Measurements from ENCODE around the gene INSIG2. TPM values are rescaled to one million over a fixed set of nuclear protein-coding genes. Genes with fewer than 3 reads are reported as not detected.
A peak's percentile ranks its signal among the peaks of the same experiment; 100 is the strongest.

Gene INSIG2
- total RNA-seq, 2 donors from 2014 or later: 22.2 to 29.4 TPM

DNA sequence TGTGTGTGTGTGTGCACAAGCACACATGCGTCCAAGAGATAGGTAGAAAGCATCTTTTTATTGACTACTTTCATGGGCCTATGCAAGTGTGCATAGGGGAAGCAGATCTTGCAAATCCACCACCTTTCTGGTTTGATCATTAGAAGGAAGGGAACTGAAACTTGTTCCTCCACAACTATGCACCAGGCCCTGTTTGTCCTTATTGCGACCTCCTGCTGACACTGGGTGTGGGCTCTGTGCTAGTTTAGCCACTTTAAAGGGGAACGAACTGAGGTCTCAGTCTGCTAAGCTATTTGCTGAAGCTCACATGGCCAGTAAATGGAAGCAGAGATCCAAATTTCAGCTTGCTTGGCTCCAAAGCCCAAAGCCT, 32.1 kb upstream of the INSIG2 start:
- intact Hi-C loops (cut with DNase I): no loop called here
- no peak for DNase-seq (ENCODE audit: low spot score)

DNA sequence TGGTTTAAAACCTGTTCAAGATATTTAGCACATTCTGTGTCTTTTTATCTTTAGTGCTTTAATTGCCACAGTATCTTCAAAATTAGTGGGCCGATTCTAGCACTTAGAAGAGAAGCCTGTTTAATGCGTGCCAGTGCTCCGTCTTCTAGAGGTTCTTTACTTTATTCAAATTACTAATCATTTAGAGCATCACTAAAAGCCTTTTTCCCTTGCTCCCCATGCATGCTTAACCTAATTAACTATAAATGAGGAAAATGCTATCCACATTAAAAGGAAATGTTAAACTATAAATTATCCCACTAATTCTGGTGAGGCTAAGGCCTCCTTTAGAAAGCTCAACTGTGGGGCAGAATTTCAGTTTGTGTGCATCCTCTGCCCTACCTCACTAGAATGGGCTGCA, 31.5 kb upstream of the INSIG2 start:
- no peak for DNase-seq (ENCODE audit: low spot score)
- intact Hi-C loops (cut with DNase I): no loop called here

DNA sequence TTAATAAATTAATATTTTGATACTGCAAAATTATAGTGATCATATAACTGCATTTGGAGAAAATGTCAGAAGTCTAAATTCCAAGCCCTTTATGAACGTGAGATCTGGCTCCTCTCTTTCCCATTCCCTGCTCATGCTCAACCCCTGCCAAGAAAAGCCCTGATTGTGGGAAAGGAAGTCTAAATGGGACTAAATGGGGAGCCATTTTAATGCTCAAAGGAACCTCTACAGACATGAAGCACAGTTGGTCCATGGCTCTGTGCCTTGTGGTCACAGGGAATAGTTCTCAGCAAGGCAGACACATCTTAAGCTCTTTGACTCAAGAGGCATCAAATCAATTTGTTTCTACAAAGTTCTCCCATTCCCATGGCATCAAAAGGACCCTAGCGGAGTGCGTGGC, 29.3 kb upstream of the INSIG2 start:
- intact Hi-C loops (cut with DNase I): no loop called here
- no peak for DNase-seq (ENCODE audit: low spot score)

DNA sequence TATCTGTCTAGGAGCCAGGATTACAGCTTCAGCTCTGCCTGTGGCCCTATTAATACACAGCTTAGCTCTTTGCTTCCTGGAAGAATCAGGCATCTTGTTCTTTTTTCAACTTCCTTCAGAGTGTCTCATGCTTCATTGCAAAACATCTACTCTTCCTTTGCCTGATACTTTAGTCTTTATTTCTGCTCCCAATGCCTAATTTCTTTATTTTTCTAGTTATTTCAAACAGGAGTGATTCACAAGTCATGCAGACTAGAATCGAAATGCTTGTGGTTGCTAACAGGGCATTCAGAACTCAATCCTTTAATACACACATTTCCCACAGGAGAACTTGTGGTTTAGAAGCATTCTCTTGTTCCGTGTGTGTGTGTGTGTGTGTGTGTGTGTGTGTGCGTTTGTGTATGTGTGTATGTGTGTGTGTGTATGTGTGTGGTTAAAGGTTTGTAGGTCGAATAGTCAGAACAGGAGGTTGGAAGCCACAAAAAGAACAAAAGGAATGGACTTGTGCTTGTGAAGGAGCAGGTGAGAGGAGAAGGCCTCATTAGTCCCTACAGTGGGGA, 28.3 kb upstream of the INSIG2 start:
- intact Hi-C loops (cut with DNase I): no loop called here
- DNase-seq (ENCODE audit: low spot score): no peak

DNA sequence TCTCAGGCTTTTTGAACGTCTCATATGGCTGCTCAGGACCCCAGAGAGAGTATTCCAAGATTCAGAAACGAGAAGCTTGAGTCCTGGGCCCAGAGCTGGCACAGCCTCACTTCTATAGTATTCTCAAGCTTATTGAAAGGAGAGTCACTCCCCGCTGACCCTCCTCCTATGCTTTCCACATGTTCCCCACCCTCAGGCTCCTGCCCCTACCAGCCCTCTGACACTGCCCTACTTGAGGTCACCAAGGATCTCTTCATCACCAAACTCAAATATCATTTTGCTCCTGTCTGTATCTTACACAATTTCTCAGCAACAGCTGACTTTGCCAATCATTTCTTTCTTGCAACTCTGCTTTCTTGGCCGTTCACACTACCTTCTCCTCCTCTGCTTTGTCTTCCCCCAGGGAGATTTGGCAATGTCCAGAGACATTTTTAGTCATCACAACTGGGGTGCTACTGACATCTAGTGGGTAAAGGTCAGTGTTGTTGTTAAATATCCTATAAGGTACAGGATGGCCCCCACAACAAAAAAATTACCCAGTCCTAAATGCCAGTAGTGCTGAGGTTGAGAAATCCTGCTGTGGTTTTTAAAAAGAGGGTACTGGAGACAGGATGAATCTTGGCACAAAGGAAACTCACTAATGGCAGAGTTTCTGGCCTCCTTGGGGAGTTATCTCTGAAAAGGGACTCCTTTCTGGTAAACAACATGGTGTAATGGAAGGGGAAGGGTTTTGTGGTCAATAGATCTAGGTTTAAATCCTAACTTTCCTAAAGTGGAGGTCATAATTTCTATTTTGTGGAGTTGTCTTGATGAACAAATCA, 26.9 kb upstream of the INSIG2 start:
- intact Hi-C loops (cut with DNase I): no loop called here
- DNase-seq (ENCODE audit: low spot score): no peak

DNA sequence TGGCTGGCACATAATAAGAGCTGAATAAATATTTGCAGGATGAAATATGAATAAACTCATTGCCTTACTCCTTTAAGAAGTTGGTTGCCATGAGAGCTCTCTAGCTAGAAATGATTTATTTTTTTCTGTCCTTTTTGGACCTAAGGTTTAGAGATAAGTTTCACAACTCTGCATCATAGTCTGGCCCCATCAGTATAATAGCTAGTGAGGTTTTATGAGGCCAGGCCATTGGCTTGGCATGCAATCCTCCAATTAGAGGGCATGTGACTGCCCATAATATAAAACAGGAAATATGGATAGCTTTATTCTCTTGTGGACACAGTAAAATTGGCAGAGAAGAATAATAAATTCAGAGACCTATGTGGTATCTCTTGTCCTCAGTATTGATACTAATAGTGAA, 26.2 kb upstream of the INSIG2 start:
- DNase-seq (ENCODE audit: low spot score): no peak
- intact Hi-C loops (cut with DNase I): no loop called here

DNA sequence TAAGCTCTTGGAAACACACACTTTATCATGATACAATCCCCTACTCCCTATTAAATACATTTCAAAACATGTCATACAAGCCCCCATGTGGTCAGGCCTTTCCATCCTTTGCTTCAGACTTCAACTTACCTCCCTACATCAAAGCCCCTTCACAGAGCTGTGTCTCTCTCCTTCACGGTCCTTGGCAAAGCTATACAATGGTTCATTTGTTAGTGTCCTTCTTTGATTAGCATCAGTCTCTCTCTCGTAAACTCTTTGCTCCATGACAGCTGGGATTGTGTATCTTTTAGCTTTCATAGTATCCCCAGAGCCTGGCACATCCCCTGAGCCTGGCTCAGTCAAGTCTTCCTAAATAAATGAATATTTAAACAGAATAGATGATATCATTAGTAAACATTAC, 25.6 kb upstream of the INSIG2 start:
- no peak for DNase-seq (ENCODE audit: low spot score)
- intact Hi-C loops (cut with DNase I): no loop called here

DNA sequence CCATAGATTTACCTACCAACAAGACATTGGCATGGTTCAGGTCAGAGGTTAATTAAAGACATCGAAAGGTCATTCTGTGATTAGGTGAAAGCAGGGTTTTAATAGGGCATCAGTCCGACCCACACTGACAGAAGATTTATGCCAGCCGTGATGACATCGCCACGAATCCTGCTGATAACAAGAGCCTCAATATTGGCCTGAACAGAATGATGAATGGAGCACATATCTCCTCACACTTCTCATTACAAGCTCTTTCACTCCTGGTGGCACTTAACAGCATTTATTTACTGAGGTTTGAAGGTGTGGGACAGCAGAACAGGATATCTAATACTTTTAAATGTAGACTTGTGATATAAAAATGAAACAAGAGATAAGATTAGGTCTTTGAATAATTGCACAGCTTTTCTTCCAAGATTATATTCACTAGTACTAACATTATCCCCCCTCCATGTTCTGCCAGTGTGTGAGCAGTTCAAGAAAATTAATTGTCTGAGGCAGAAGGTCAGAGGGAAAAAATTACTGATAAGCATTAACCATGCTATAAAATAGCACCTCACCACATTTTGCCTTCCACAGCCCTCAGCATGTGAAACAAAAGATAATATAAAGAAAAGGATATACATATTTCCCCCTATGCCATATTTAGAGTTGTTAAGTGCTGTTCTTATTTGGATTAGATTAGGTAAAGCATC, 23.1 kb upstream of the INSIG2 start:
- no peak for DNase-seq (ENCODE audit: low spot score)
- intact Hi-C loops (cut with DNase I): no loop called here

DNA sequence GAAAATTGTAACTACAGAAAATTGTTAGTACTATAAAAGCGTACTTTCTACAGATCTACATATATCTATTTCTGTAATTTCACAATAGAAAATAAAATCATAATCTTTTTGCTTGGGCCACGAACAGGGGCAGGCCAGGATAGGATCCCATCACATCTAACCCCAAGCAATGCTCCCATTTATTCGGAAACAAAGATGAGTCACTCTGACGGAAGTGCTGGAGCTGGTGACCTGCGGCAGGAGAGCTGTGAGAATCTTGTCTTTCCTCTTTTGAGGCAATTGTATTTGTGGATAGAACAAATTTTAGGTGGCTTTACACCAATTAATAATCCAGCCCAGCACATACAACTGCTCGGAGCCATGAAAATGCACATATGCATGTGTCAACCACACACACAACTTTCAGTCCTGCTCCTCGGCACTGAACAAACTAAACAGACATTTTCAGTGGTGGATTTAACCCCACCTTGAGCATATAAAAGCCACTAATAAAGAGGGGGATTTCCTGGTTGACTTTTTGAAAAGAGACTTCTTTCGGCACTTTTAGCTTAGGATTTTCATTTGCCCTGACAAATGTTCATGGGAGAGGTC, 22.3 kb upstream of the INSIG2 start:
- intact Hi-C loops (cut with DNase I): no loop called here
- no peak for DNase-seq (ENCODE audit: low spot score)

DNA sequence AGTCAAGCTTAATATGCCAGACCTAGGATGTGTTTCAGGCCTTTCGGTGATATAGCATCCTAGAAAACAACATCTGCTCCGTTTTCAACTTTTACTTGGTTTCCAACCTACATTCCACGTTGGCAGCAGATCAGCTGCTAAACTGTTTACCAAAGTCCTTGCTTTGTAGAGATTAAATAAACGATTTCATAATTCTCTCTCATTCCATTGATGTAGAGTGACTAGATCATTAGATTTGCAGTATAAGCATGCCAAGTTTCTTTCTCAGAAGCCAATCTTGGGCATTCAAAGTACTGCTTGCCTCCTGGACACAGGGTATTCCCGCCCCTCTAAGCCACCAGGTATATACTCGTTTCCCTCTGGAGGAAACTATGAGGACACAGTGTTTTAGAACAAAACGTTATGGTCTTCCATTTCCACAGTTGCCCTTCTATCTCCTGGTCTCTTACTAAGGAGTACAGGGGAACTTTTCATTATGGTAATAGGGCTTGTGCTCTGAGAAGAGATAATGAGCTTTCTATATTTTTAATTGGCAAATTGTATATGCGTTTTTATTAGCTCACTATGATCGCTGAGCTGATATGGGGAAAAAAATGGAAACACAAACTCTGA, 10.5 kb upstream of the INSIG2 start:
- intact Hi-C loops (cut with DNase I): no loop called here
- no peak for DNase-seq (ENCODE audit: low spot score)

DNA sequence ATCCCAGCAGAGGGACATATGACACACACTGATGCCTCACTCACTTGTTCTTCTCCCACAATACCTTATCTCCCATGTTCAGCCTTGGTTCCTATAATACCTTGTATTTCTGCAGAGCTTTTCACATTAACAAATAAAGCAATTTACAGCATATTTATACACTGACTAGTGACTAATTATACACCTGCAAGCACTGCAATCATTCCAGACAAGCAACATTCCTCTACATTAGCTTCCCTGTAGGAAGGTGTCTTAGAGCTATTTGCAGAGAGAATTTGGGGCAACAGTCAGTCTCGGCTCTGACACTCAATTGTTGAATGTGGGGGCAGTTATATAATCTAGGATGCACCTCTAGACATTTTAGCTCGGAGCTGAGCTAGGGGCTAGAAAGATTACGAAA, 9.5 kb upstream of the INSIG2 start:
- DNase-seq (ENCODE audit: low spot score): no peak
- intact Hi-C loops (cut with DNase I): no loop called here

DNA sequence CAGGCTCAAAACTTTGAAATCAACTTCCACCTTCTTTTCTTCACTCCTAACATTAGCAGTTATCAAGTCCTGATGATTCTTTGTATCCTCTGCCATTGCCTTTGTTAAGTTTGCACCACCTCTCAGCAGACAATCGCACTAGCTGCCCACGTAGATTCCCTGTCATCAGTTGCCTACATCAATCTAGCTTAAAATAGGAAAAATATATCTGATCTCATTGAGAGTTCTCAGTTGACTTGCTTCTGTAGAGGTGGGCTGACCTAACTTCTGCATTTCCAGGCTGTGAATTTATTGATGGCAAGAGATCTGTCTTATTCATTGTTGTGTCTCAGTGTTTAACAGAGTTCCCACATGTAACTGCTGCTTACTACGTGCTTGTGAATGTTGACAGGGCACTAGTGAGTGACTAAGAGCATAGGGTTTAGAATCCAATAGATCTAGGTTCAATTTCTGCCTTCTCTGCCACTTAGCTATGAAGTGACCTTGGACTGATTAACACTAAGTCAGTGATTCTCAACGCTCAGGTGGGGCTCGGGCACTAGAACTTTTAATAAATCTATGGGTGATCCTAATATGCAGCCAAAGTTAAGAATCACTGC, 3.7 kb upstream of the INSIG2 start:
- DNase-seq (ENCODE audit: low spot score): no peak
- intact Hi-C loops (cut with DNase I): no loop called here

DNA sequence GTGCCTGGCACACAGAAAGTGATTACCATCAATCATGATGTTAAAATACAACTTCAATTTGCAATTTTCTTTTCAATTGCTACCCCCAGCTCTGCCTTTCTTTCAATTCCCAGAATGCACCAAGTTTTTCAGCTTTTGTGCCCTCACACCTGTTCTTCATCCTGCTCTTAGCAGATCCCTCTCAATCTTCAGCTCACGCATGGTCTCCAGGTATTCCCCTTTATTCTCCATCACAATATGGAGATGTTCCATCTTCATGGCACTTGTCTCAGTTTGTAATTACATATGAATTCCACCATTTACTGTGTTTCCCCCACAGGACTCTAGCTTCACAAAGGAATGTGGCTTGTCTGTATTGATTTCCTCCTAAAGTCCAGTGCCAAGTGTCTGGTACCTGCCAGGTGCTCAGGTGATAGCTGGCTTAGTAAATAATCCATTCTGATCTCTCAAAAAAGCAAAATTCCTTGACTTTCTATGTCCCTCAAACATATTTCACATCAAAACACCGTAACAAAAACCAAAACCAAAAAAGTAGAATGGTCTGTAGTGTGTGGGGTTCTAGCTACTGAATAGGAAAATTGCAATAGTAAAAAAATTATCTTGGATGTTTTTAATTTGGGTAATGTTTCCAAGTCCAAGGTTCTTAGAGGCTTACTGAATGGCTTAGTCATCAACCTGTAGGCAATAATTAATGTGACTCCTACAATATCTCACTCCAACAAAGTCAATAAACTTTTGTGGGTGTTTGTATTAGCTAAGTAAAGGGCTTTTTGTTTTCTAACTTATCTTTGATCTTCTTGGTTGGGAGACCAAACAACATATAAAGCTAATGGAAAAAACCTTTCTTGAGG, 2.9 kb upstream of the INSIG2 start:
- intact Hi-C loops (cut with DNase I): no loop called here
- DNase-seq (ENCODE audit: low spot score): no peak

DNA sequence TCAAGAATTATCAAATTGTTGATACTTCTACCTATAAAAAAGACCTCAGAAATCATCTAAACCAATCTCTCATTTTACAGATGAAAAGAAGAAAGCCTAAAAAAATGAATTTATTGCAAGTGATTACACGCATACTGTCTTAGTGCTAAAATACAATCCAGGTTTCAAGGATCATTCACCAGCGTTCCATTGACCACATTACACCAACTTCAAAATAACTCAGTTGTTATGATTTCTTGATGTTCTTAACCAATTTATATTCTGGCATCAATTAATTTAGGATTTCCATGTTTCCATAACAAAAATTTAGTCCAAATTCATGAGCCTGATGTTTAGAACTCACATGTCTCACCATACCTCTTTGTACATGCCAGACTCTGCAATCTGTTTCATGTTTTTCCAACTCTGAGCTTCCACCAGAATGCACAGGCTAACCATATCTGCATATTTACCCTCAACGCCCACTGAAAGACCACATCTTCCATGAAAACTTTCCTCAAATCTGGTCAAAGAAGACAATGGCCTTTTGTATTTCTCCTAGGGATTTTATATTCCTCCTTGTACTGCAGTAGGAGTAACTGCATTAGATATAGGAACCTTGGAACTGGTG, 2.1 kb upstream of the INSIG2 start:
- intact Hi-C loops (cut with DNase I): no loop called here
- DNase-seq (ENCODE audit: low spot score): no peak

DNA sequence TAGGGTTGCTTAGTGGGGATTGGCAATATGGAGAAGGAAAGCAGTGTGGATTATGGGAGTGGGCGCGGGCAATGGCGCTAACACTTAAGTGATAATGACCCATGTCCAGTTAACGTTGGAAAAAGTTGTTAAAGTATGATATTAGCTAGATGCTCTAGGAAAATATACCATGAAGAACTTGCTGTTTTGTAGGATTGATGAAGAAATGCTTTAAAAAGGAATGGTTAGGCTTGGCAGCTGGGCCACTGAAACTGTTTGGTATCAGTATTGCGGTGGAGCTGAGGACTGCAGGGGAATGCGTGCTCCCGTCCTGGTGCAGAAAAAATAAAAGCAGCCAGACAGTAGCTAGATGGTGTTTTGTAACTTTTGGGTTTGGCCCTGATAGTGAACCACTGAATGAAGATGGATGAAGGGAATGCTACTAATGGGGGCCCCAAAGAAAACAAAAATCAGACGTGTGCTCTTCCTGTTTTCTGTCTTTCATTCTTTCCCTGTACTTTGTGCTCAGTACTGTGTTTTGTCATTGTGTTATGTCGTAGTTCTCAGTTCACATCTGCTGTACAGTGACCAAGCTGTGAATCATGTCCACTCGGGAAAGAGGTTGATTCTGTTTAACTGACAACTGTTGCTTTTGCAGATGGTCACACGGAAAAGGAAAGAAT, 999 bp downstream of the INSIG2 start:
- peak; percentile 78 for DNase-seq (ENCODE audit: low spot score)
- intact Hi-C loops (cut with DNase I): no loop called here

DNA sequence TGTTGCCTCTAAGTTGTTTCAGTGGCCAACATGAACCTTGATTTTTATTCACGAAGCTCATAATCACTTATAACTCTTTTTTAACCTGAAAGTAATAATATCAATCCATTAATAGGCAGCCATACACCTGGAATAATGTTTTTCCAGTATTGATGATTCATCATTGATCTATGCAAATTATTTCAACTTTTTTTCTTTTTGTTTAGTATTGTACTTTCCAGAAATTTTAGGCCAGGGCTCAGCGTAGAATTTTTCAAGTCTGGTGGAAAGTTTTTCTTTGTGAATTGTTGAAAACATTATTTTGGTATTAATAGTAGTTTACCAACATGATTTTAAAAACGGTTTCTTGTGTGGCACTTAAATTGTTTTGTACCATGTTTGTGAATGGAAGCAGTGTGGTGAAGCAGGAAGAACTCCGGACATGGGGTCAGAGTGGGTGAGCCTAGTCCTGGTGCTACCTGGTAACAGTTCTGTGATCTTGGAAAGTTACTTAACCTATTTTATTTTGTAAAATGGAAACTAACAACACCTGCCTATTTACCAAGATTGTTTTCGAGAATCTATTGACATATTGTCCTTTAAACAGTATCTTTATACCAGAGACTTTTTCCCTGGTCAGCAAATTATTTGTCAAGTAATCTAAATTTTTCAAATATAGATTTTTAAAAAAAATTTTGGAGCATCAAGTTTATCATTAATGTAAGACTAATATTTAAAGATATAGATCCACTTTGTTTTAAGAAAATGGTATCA, 2.3 kb downstream of the INSIG2 start:
- intact Hi-C loops (cut with DNase I): no loop called here
- DNase-seq (ENCODE audit: low spot score): no peak

DNA sequence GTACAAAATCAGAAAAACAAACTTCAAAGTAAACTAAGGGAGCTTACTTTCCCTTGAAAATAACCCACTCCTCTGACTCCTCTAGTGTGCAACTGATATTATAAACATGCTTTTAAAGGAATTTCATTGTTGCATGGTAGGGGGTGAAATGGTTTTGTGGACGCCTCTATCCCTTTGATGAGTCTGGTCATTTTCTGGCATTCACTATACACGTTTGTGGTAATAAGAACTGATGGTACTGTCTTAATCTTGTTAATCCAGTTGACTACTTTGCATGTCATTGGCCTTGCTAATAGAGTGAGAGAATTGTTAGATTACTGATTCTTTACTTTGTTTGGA, 2.8 kb downstream of the INSIG2 start:
- intact Hi-C loops (cut with DNase I): no loop called here
- DNase-seq (ENCODE audit: low spot score): no peak
